CD4-positive, alpha-beta T cell (primary cell): ENCODE results near the gene ANKH. TPM values are rescaled to one million over a fixed set of nuclear protein-coding genes. Genes with fewer than 3 reads are reported as not detected.
"Not testable (repeated sequence)": the region's sequence is repeated elsewhere in the genome, so short reads cannot be mapped to it uniquely, and the experiment has no call there.

Source experiments
- ATAC-seq: fragments of 200-7000 bp; cut with Tn5 transposase; one replicate; pipeline ENCODE4 v1.10.0; 2022; ENCODE audit warnings: mild to moderate bottlenecking; ENCODE audit not compliant: poor library complexity
- CTCF ChIA-PET: fragments of 350-600 bp; sonication (Branson Sonifier 250); formaldehyde crosslinking; loops from one replicate; lab custom pipeline; 2021; ENCODE audit warnings: antibody characterized with exemption, inconsistent platforms; lab: Charles Lee
- POLR2A ChIA-PET: fragments of 350-600 bp; sonication (Branson Sonifier 250); formaldehyde crosslinking; loops from one replicate; lab custom pipeline; 2021; ENCODE audit warnings: antibody characterized with exemption, inconsistent platforms; lab: Charles Lee
- DNase-seq, 14 experiments: peaks; one replicate each; pipeline ENCODE4 v3.0.0-alpha.2; 2013 to 2020; ENCODE audit warnings: mixed read lengths in 2 of 14
- H3K27ac ChIP-seq, 2 donors: one replicate each; pipeline versions ENCODE4 v1.5.1 to v1.7.0; 2013; ENCODE audit warnings: low read length in 2 of 2, low read depth in 1 of 2, mild to moderate bottlenecking in 1 of 2
- H3K27me3 ChIP-seq, 2 experiments: 1 replicate in 1 of 2; 2 replicates in 1 of 2; pipeline versions ENCODE4 v1.6.1 to v1.7.0; 2013; ENCODE audit warnings: low read length in 2 of 2, control low read depth in 1 of 2, mild to moderate bottlenecking in 1 of 2, moderate library complexity in 1 of 2; ENCODE audit not compliant: insufficient read depth in 2 of 2, control insufficient read depth in 1 of 2
- H3K36me3 ChIP-seq: one replicate; pipeline ENCODE4 v1.6.1; 2013; ENCODE audit warnings: low read length, control low read depth; ENCODE audit not compliant: insufficient read depth
- H3K4me1 ChIP-seq: one replicate; pipeline ENCODE4 v1.6.1; 2013; ENCODE audit warnings: low read length, control low read depth; ENCODE audit not compliant: insufficient read depth
- H3K4me3 ChIP-seq: one replicate; pipeline ENCODE4 v1.5.1; 2013; ENCODE audit warnings: mild to moderate bottlenecking, low read length, moderate library complexity
- H3K9me3 ChIP-seq, 2 experiments: 1 replicate in 1 of 2; 2 replicates in 1 of 2; pipeline versions ENCODE4 v1.6.1 to v1.7.0; 2013; ENCODE audit warnings: low read length in 2 of 2, mild to moderate bottlenecking in 2 of 2, control low read depth in 1 of 2, moderate library complexity in 1 of 2; ENCODE audit not compliant: control insufficient read depth in 1 of 2, insufficient read depth in 1 of 2
- H3K27ac Mint-ChIP-seq: one replicate; pipeline ENCODE4 v1.8.0; 2020; ENCODE audit warnings: mixed read lengths
- H3K27me3 Mint-ChIP-seq: one replicate; pipeline ENCODE4 v1.8.0; 2021; ENCODE audit warnings: mixed read lengths
- H3K36me3 Mint-ChIP-seq: one replicate; pipeline ENCODE4 v1.8.0; 2021; ENCODE audit warnings: low read depth, mixed read lengths
- H3K4me1 Mint-ChIP-seq: one replicate; pipeline ENCODE4 v1.8.0; 2021; ENCODE audit warnings: low read depth, mixed read lengths
- H3K4me3 Mint-ChIP-seq: one replicate; pipeline ENCODE4 v1.8.0; 2020; ENCODE audit warnings: mild to moderate bottlenecking, mixed read lengths
- H3K9me3 Mint-ChIP-seq: one replicate; pipeline ENCODE4 v1.8.0; 2020; ENCODE audit warnings: mixed read lengths
- intact Hi-C, 2 experiments: fragments of 100-400 bp; cut with DNase I in 1 of 2; cut with micrococcal nuclease in 1 of 2; formaldehyde crosslinking; loops; one replicate each; pipeline versions ENCODE4 v1.15.1 to v1.9.0; 2023 to 2025; cut with DNase I, micrococcal nuclease
- polyA plus RNA-seq, 2 donors: library from polyadenylated mRNA; unstranded; fragments of 120-200 nt; gene quantifications; one replicate each; pipeline ENCODE4 v1.2.1, GENCODE V29; 2013
- total RNA-seq, 174 experiments: library from RNA in 2 of 174; stranded (reverse) in 2 of 174; gene quantifications; one replicate each; pipeline ENCODE4 v1.2.3 and lab custom pipeline; 2021 to 2026
- TF ChIP-seq, protein P1 (sequence below): fragments of 200-600 bp; IDR thresholded peaks from one replicate; pipeline ENCODE4 v1.8.0; 2022; ENCODE audit warnings: antibody characterized with exemption, mild to moderate bottlenecking

The ANKH gene
- total RNA-seq (10 to 100 TPM; 69.5 to 72.3 TPM), total RNA-seq (lab: John Stamatoyannopoulos, UW) (58.1 to 370 (median 116) reads per million in 172 experiments)
- 48.0 TPM for polyA plus RNA-seq (2013, experiment 1 of 2)
- 56.2 TPM for polyA plus RNA-seq (2013, experiment 2 of 2)

DNA sequence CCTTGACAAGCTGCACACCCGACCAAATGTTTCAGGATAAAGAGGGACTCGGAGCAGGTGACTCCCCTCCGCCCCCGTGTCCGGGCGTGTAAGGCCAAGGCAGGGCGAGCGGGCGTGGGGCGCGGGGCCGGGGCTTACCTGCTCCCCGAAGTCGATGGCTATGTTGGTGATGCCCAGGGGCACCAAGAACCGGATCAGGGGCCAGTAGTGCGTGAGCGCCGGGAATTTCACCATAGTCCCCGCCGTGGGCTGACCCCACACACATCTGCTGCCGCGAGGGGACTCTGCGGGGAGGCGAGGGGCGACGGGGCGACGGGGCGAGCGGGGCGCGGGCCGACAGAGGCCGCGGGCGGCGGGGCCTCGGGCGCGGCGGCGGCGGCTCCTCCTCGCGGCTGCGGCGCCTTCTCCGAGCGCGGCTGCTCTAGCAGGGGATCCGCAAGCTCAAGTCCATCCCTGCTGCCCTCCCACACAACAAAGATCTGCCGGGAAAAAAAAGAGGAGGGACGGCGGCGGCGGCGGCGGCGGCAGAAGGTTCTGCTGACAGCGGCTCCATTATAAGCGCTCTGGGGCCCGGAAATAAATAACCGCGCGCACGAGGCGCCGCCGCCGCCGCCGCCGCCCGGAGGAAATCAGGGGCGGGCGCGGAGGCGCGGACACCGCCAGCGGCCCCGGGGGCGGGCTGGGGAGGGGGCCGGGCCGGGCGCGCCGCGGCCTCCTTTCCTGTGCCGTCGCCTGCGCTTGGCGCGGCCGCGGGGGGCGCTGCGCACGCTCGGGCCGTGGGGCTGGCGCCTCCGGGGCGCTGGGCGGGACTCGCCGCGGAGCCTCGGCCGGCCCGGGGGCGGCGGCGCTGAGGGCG is at the start of gene ANKH:
Gene ANKH (minus strand): TSS at position 565 of the 856 bp plus-strand sequence. CDS start 331 bp downstream, at position 234.
- no peaks in the 10 kb centered on the region for H3K9me3 Mint-ChIP-seq
- peaks cover 8% of the 10 kb centered on the region for H3K36me3 Mint-ChIP-seq
- Histone ChIP-seq H3K9me3 (no peaks in the 10 kb centered on the region), H3K36me3 (peaks cover 4% of the 10 kb centered on the region), H3K27me3 (no peaks in the 10 kb centered on the region), H3K4me1 (peaks cover 23% of the 10 kb centered on the region), H3K4me3 (peak within 1 kb of the TSS; percentile 82), H3K27ac (peak within 1 kb of the TSS; percentile 64 to 70)
- ChIA-PET CTCF (interaction anchor here (0.9 to 2.3 kb wide), 6 partner anchors 14 to 208 kb away, joined by 3 to 22 read pairs (median 4); partner anchors contain the start of gene OTULIN), POLR2A (interaction anchor here (0.8 to 4.5 kb wide), 10 partner anchors 9 to 186 kb away, joined by 3 to 35 read pairs (median 5); no protein-coding TSS in a partner anchor)
- ATAC-seq (peak; percentile 85), DNase-seq (peak; percentile 58 to 95 (median 82))
- intact Hi-C loops: loop anchor here (2.0 to 5.0 kb wide), 7 partner anchors 63 to 289 kb away; partner anchors contain the start of gene OTULINL (in 1 of the 2)
- peak within 1 kb of the TSS; percentile 96 for H3K4me3 Mint-ChIP-seq
- H3K27ac Mint-ChIP-seq: peak within 1 kb of the TSS; percentile 87
- TF ChIP-seq, protein P1, sequence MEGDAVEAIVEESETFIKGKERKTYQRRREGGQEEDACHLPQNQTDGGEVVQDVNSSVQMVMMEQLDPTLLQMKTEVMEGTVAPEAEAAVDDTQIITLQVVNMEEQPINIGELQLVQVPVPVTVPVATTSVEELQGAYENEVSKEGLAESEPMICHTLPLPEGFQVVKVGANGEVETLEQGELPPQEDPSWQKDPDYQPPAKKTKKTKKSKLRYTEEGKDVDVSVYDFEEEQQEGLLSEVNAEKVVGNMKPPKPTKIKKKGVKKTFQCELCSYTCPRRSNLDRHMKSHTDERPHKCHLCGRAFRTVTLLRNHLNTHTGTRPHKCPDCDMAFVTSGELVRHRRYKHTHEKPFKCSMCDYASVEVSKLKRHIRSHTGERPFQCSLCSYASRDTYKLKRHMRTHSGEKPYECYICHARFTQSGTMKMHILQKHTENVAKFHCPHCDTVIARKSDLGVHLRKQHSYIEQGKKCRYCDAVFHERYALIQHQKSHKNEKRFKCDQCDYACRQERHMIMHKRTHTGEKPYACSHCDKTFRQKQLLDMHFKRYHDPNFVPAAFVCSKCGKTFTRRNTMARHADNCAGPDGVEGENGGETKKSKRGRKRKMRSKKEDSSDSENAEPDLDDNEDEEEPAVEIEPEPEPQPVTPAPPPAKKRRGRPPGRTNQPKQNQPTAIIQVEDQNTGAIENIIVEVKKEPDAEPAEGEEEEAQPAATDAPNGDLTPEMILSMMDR: no peak
- H3K27me3 Mint-ChIP-seq: no peaks in the 10 kb centered on the region
- H3K4me1 Mint-ChIP-seq: peaks cover 31% of the 10 kb centered on the region

DNA sequence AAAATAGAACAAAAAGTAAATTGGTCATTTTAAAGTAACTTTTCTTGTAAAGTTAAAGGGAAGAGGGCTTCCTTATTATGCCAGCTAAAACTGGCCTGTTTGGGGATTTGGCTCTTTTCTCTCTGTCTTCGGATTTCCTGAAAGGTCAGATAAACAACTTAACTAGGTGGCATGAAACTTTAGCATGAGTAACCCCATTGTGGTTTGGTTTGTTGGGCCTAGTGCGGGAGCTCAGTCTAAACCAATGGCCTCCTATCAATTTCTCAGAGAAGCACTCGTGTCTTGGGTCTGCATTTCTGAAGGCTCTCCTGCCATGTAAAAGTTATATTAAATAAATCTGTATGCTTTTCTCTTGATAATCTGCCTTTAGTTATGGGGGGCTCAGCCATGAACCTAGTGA is 48.5 kb upstream of the ANKH start:
- Histone ChIP-seq H3K27me3 (no peaks in the 10 kb centered on the region), H3K4me1 (peaks cover 3% of the 10 kb centered on the region), H3K4me3 (no peak overlapping the region), H3K36me3 (no peaks in the 10 kb centered on the region), H3K27ac (no peak overlapping the region), H3K9me3 (no peaks in the 10 kb centered on the region)
- Mint-ChIP-seq H3K4me3 (no peak overlapping the region), H3K4me1 (peaks cover 19% of the 10 kb centered on the region), H3K9me3 (no peaks in the 10 kb centered on the region), H3K36me3 (no peaks in the 10 kb centered on the region), H3K27ac (no peak overlapping the region), H3K27me3 (no peaks in the 10 kb centered on the region)
- TF ChIP-seq, protein P1: no peak
- CTCF ChIA-PET: no interaction called here
- ATAC-seq (no peak), DNase-seq (no peak)
- intact Hi-C loops: no loop called here
- POLR2A ChIA-PET: no interaction called here

DNA sequence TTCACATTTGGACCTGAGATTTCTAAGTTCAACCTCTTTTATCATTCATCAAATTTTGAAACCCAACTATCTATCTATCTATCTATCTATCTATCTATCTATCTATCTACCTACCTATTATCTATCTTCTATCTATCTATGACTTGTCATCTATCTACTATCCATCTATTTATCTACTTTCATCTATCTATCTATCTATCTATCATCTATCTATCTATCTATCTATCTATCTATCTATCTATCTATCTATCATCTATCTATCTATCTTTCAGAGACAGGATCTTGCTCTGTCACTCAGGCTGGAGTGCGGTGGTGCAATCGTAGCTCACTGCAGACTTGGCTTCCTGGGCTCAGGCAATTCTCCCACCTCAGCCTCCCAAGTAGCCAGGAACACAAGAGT is 47.5 kb upstream of the ANKH start:
- H3K27ac Mint-ChIP-seq, H3K27me3 ChIP-seq, H3K4me1 Mint-ChIP-seq, H3K4me3 ChIP-seq, CTCF ChIA-PET, ATAC-seq, H3K9me3 Mint-ChIP-seq, H3K4me3 Mint-ChIP-seq, intact Hi-C loops, H3K36me3 Mint-ChIP-seq, H3K27me3 Mint-ChIP-seq, DNase-seq, POLR2A ChIA-PET, H3K9me3 ChIP-seq, H3K36me3 ChIP-seq, H3K27ac ChIP-seq, H3K4me1 ChIP-seq: not testable (repeated sequence)
